Activated CD8-positive, alpha-beta memory T cell treated with anti-CD3 and anti-CD28 coated beads, Interleukin-2, amount 50 U/mL, for 24 hours (primary cell): ENCODE measurements around the gene NPW.
"Not testable (repeated sequence)": the region's sequence is repeated elsewhere in the genome, so short reads cannot be mapped to it uniquely, and the experiment has no call there.

ENCODE experiments used
- DNase-seq: peaks from one replicate; pipeline ENCODE4 v3.0.0-alpha.2; 2020; ENCODE audit errors: extremely low read depth

The NPW gene

GRCh38 chr16:2019921-2020831, 591 bp downstream of the NPW start:
- DNase-seq: no peak

GRCh38 chr16:2022723-2023091, 3.1 kb downstream of the NPW start:
- DNase-seq: no peak

GRCh38 chr16:2023092-2024031, 3.8 kb downstream of the NPW start:
- DNase-seq: peak; percentile 77

- no peak for DNase-seq
Observed at GRCh38 chr16:2024032-2024420, 4.4 kb downstream of the NPW start.

- no peak for DNase-seq
Observed at GRCh38 chr16:2025251-2025650, 5.7 kb downstream of the NPW start.

- no peak for DNase-seq
Observed at GRCh38 chr16:2025878-2026460, 6.4 kb downstream of the NPW start.

- no peak for DNase-seq
Observed at GRCh38 chr16:2026461-2027023, 7.0 kb downstream of the NPW start, which contains the start of gene NHERF2. NHERF2 (plus strand) TSS chr16:2026902; CDS start chr16:2027006, 104 bp downstream.

GRCh38 chr16:2027024-2028010, 7.7 kb downstream of the NPW start:
- no peak for DNase-seq

- no peak for DNase-seq
Observed at GRCh38 chr16:2028146-2028545, 8.6 kb downstream of the NPW start.

- DNase-seq: no peak
Observed at GRCh38 chr16:2028620-2029220, 9.1 kb downstream of the NPW start.

GRCh38 chr16:2029350-2029749, 9.8 kb downstream of the NPW start:
- DNase-seq: no peak

GRCh38 chr16:2030036-2030435, 10.5 kb downstream of the NPW start:
- DNase-seq: no peak

- no peak for DNase-seq
Observed at GRCh38 chr16:2031081-2031577, 11.5 kb downstream of the NPW start.

- DNase-seq: no peak
Observed at GRCh38 chr16:2032285-2033056, 12.9 kb downstream of the NPW start.

GRCh38 chr16:2033057-2033908, 13.7 kb downstream of the NPW start:
- DNase-seq: no peak

- DNase-seq: not testable (repeated sequence)
Observed at GRCh38 chr16:2033909-2034695, 14.5 kb downstream of the NPW start.

GRCh38 chr16:2034696-2035430, 15.3 kb downstream of the NPW start:
- DNase-seq: no peak
